Cardiac septum (tissue), 1 donor: ENCODE data around the gene TMPRSS9. TPM values are rescaled to one million over a fixed set of nuclear protein-coding genes. Genes with fewer than 3 reads are reported as not detected.
"Not testable (repeated sequence)": the region's sequence is repeated elsewhere in the genome, so short reads cannot be mapped to it uniquely, and the experiment has no call there.

Experiments used
- DNase-seq: peaks from one replicate; pipeline ENCODE4 v3.0.0-alpha.2; 2020; ENCODE audit warnings: low spot score
- intact Hi-C: fragments of 100-400 bp; cut with DNase I; formaldehyde crosslinking; loops from one replicate; pipeline ENCODE4 v1.14.0; 2022
- total RNA-seq: library from RNA; stranded (reverse); fragmentation: NEBNext Ultra II Directional; extraction: Animal tissue kit (Norgen Biotek cat#: 25700); gene quantifications from one replicate; pipeline ENCODE4 v1.2.1, GENCODE V29; 2021
- donor health status: DM: no; HTN: no; CAD: no.

The TMPRSS9 gene
- total RNA-seq, 1 donor from 2014 or later, result not detected

DNA sequence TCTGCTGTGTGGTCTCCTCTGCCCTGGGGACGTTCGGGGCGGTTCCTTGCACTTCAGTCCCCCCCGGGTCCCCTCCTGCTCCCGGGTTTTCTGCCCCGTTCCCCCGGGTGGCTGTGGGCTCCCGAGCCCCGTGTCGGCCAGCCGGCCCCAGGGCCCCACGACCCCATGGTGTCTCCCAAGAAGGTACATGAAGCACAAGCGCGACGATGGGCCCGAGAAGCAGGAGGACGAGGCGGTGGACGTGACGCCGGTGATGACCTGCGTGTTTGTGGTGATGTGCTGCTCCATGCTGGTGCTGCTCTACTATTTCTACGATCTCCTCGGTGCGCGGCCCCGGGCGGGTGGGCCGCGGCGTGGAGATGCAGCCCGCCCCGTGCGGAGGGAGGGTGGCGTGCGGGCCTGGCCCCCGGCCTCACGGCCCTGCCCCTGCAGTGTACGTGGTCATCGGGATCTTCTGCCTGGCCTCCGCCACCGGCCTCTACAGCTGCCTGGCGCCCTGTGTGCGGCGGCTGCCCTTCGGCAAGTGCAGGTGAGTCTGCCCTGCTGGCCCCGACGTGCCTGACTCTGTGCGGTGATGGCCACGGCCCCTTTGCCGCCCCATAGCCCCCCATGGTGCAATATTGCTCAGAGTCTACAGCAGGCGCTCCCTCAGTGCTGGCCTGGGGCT lies 20.3 kb upstream of the TMPRSS9 start:
- no peak for DNase-seq
- intact Hi-C loops, result no loop called here

GRCh38 chr19:2340496-2341243 lies 19.4 kb upstream of the TMPRSS9 start:
- intact Hi-C loops, result no loop called here
- no peak for DNase-seq

DNA sequence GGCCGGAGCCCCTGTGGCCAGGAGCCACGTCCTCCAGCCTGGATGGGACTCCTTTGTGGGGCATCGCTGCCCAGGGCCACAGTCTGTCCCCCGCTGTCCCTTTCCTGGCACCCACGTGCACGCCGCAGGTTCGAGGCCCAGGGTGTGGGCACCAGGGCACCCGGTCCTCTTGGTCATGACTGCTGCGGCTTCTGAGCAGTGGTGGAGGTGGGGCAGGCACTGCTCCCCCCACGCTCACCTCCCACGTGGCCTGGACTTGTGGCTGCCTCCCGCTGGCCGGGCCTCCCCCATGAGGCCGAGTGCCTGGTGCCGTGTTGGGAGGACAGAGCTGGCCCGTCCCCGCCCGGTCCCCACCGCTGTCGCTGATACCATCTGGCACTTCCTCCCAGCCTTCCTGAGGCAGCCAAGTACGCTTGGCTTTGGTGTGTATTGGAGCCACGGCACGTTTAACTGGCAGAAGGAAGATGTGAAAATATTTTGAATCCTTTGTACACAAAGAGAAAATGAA lies 18.8 kb upstream of the TMPRSS9 start:
- no peak for DNase-seq

GRCh38 chr19:2341982-2342381 lies 18.1 kb upstream of the TMPRSS9 start:
- intact Hi-C loops, result no loop called here
- no peak for DNase-seq

More for the DNA sequence above, 18.8 kb upstream of the TMPRSS9 start:
- intact Hi-C loops, result no loop called here

- DNase-seq, result no peak
- intact Hi-C loops, result no loop called here
Observed at GRCh38 chr19:2342656-2343288, 17.3 kb upstream of the TMPRSS9 start.

GRCh38 chr19:2343289-2343982 lies 16.6 kb upstream of the TMPRSS9 start:
- intact Hi-C loops, result no loop called here
- no peak for DNase-seq

DNA sequence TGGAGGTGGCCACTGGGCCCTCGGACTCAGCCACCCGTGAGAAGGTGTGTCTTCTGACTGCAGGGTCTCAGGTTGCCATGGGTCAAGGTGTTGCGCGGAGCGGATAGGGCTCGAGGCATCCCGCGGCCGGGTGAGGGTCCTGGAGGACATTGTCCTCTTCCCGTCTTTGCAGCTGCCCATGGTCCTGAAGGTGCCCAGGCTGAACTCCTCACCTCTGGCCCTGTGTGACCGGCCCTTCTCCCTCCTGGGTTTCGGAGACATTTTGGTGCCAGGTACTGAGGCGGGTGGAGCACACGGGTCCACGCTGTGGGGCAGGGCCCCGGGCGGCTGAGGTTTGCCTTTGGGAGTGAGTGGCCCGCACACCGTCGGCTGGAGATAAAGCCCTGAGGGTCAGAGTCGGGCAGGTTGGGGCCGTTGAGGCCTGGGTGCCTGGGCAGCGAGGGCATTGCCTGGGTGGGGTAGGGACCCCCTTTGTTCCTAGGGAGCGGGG lies 15.6 kb upstream of the TMPRSS9 start:
- intact Hi-C loops, result no loop called here
- no peak for DNase-seq

GRCh38 chr19:2345076-2345475 lies 15.0 kb upstream of the TMPRSS9 start:
- DNase-seq, result no peak
- intact Hi-C loops, result no loop called here

GRCh38 chr19:2345794-2346663 lies 14.0 kb upstream of the TMPRSS9 start:
- DNase-seq, result no peak
- intact Hi-C loops, result no loop called here

- DNase-seq, intact Hi-C loops: not testable (repeated sequence)
Observed at GRCh38 chr19:2349818-2350217, 10.2 kb upstream of the TMPRSS9 start.

DNA sequence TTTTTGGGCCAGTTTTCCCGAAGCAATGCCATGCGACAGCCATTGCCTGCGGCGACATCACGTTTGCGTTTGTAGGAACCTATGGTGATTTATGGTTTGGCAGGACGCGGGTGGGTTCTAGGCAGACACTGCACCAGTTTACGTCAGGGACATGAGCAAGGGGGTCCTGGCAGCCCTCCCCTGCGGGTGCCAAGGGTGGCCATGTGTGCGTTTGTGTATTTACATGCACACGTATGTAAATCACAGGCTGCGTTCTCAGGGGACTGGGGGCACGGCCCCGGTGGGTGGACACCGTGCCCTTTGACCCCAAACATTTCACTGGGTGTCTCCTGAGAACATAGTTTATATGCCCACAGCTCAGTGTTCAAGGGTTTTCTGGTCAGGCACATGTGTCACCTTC lies 9.4 kb upstream of the TMPRSS9 start:
- intact Hi-C loops, result no loop called here
- DNase-seq, result no peak

DNA sequence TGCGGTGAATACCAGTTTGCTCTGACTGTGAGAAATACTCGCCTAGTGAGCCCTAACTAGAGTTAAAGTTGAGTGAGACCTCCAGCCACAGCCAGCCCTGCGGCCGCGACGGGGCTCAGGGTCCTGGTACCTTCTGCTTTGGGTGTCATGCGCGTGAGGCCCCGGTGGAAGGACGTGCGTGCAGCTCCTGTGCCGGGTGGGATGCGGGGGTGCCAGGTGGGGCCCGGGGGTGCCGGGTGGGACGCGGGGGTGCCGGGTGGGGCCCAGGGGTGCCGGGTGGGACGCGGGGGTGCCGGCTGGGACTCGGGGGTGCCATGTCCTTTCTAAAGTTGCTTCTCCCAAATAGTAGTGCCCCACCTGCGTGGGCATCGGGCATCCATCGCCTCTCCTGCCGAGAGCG lies 8.5 kb upstream of the TMPRSS9 start:
- intact Hi-C loops, result no loop called here
- no peak for DNase-seq

GRCh38 chr19:2352121-2352520 lies 7.9 kb upstream of the TMPRSS9 start:
- no peak for DNase-seq
- intact Hi-C loops, result no loop called here

DNA sequence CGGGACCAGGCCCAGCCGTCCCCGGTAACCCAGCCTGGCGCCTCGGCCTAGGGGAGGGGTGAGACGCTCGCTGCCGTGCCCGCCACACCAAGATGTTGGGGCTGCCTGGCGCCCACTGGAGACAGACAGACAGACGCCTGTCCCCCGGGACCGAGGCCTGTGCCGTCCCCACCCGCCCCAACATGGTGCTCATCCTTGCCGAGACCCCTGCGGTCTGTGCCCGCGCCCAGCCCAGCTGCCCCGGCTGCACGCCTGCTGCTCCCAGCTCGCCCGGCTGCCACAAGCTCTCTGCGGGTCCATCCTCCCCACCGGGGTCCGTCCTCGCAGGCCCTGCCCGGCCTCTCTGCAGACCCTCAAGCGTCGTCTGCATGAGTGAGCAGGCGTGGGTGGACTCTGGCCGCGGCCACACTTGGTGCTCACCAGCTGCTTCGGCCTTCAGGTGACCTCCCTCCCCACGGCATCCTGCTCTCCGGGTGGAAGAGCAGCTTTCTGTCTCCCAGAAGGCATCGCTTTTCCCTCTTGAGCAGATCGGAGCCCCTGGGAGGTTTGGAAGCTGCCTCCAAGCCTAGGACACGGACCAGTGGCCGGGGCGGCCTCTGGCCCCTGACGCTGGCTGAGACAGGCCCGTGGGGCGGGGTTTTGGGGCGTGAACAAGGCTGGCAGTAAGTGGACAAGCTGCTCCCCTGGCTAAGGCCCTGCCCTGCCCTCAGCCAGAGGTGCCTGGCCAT lies 6.7 kb upstream of the TMPRSS9 start:
- DNase-seq, result no peak
- intact Hi-C loops, result no loop called here

DNA sequence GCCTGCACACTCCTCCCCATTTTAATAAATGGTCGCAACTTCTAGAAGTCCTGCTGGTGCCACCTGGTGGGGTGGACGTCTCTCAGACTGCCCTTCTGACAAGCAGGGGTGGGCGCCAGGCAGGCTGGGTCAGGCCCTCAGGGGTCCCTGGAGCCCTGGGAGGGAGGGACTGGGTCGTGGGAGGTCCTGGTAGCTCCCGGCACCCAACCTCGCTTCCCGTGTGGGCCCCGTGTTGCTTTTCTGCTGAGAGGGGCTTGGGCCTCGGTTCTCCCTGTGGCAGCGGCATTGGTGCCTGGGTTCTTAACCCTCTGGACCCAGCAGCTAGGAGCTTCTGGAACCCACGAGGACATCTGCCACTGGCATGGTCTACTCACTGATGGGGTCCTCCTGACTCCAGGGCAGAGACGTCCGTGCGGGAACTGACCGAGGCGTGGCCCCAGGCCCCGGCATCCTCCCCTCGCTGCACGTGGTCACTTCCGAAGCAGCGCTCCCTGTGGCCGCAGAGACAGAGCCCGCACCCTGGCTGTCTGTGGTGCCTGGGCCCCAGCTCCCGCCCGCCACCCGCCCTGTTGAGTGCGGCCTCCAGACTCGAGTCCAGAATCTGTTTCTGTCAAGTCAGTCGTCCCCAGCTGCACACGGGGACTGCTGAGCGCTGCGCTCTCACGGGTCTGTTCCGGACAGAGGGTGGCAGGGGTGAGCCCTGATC lies 6.0 kb upstream of the TMPRSS9 start:
- DNase-seq, result no peak
- intact Hi-C loops, result no loop called here

DNA sequence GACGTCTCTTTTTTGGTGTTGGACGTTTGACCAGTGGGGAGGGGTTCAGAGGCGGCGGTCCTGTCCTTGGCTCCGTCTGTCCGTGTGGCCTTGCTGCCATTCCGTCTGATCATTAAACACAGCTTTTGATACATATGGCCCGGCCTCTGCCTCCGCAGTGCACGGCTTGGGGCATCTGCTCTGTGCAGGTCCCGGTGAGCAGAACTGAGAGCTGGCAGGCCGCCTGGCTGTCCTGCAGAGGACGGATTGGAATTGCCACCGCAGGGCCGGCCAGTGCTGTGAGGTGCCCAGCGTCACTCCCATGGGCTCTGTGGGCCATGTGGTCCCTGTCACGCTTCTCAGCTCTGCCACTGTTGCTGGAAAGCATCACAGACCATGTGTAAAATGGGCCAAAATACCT lies 5.4 kb upstream of the TMPRSS9 start:
- intact Hi-C loops, result no loop called here
- DNase-seq, result no peak

- intact Hi-C loops, result no loop called here
- no peak for DNase-seq
Observed at GRCh38 chr19:2355168-2356035, 4.7 kb upstream of the TMPRSS9 start.
